ENCODE data around the gene ARF6. TPM values are rescaled to one million over a fixed set of nuclear protein-coding genes. Genes with fewer than 3 reads are reported as not detected.

Gene ARF6
- total RNA-seq, 1 experiment from 2014 or later = 49.2 TPM

- peaks cover 5 to 9% of the 10 kb centered on the region in 2 experiments for H3K4me1 Mint-ChIP-seq
- Histone ChIP-seq H3K79me1 (ENCODE audit: insufficient read depth, low read depth, low read length, poor library complexity, severe bottlenecking) (no peaks in the 10 kb centered on the region), H3K4me2 (ENCODE audit: insufficient read depth, insufficient read length, low read length) (no peak overlapping the region), H3K56ac (ENCODE audit: insufficient read length, low read depth, low read length) (no peak overlapping the region), H3K18ac (ENCODE audit: insufficient read length, low read depth, low read length) (no peak overlapping the region), H4K8ac (replicated peaks; ENCODE audit: insufficient read length, low read depth, low read length) (no peak overlapping the region), H3K14ac (ENCODE audit: insufficient read depth, low read length) (no peak overlapping the region), H4K91ac (ENCODE audit: insufficient read length, low read depth, low read length) (no peak overlapping the region), H3K27ac (ENCODE audit: insufficient read length, low read depth, low read length) (no peak overlapping the region), H3K4ac (ENCODE audit: low read depth, low read length) (no peak overlapping the region), H4K20me1 (ENCODE audit: control insufficient read depth, insufficient read depth, insufficient read length) (no peaks in the 10 kb centered on the region), H3K23ac (ENCODE audit: insufficient read length, low read depth, low read length) (no peak overlapping the region), H2BK15ac (ENCODE audit: low read depth, low read length) (no peak overlapping the region), H3K9ac (ENCODE audit: extremely low read depth, insufficient read length, low read length) (no peak overlapping the region), H3K23me2 (ENCODE audit: insufficient read length, low read depth, low read length, poor library complexity, severe bottlenecking) (no peaks in the 10 kb centered on the region), H2AK5ac (ENCODE audit: insufficient read length, low read length) (no peak overlapping the region), H2BK5ac (ENCODE audit: insufficient read length, low read length) (no peak overlapping the region), H2BK20ac (ENCODE audit: low read depth, low read length, poor library complexity, severe bottlenecking) (no peak overlapping the region), H3K4me1 (ENCODE audit: insufficient read depth, low read length) (peaks cover 3% of the 10 kb centered on the region; the same call in 1 of the 2 replicates), H4K5ac (ENCODE audit: insufficient read length, low read depth, low read length) (no peak overlapping the region), H3K79me2 (ENCODE audit: insufficient read depth, low read length) (no peaks in the 10 kb centered on the region), H2AFZ (ENCODE audit: low read length) (no peak overlapping the region), H2BK120ac (ENCODE audit: low read depth, low read length, poor library complexity, severe bottlenecking) (no peak overlapping the region), H3K9me3 (ENCODE audit: control insufficient read depth, low read depth, low read length) (no peaks in the 10 kb centered on the region), H3K27me3 (ENCODE audit: insufficient read depth, low read length) (no peaks in the 10 kb centered on the region), H2BK12ac (ENCODE audit: insufficient read length, low read depth, low read length) (no peak overlapping the region), H3T11ph (ENCODE audit: low read length) (no peak overlapping the region)
- no peak overlapping the region for H3K4me3 Mint-ChIP-seq
- no peak for TF ChIP-seq CTCF (conservative IDR thresholded peaks at IDR 0.05)
- H3K9me3 Mint-ChIP-seq = no peaks in the 10 kb centered on the region; a peak in 1 of 5 replicates
- no peaks in the 10 kb centered on the region for H3K27me3 Mint-ChIP-seq (ENCODE audit: low read depth)
- no peak for DNase-seq
- WGBS (ENCODE audit: extremely low coverage, insufficient read length, low lambda C conversion rate) = no CpG with 5 or more reads among the region's 4 CpGs
- no peak overlapping the region for H3K27ac Mint-ChIP-seq
- H3K36me3 Mint-ChIP-seq (ENCODE audit: insufficient read depth in 1 of 3, low read depth in 3 of 3) = no peaks in the 10 kb centered on the region
These were observed 16.2 kb upstream of the ARF6 start for GRCh38 chr14:49876563-49877127.
